IPS-NIHi7 (cell line): Measurements from ENCODE around the gene AXIN2.

ENCODE experiments used
- DNase-seq: peaks from one replicate; pipeline ENCODE4 v3.0.0; 2012; ENCODE audit warnings: mixed read lengths; ENCODE audit errors: extremely low spot score

AXIN2 gene

GRCh38 chr17:65556014-65556909 is 5.2 kb downstream of the AXIN2 start:
- peak; percentile 64 for DNase-seq

- DNase-seq = no peak
These were observed 6.8 kb downstream of the AXIN2 start for GRCh38 chr17:65554553-65555223.

- no peak for DNase-seq
These were observed 7.5 kb downstream of the AXIN2 start for GRCh38 chr17:65553646-65554552.

GRCh38 chr17:65553009-65553645 is 8.3 kb downstream of the AXIN2 start:
- DNase-seq = no peak

GRCh38 chr17:65552214-65552613 is 9.2 kb downstream of the AXIN2 start:
- DNase-seq = no peak

GRCh38 chr17:65551267-65552040 is 10.0 kb downstream of the AXIN2 start:
- no peak for DNase-seq

GRCh38 chr17:65550758-65551157 is 10.7 kb downstream of the AXIN2 start:
- DNase-seq = no peak

- DNase-seq = no peak
These were observed 11.3 kb downstream of the AXIN2 start for GRCh38 chr17:65550075-65550662.

- no peak for DNase-seq
These were observed 13.0 kb downstream of the AXIN2 start for GRCh38 chr17:65548269-65548969.

GRCh38 chr17:65547253-65547670 is 14.2 kb downstream of the AXIN2 start:
- no peak for DNase-seq

GRCh38 chr17:65546579-65546978 is 14.9 kb downstream of the AXIN2 start:
- DNase-seq = no peak

- DNase-seq = no peak
These were observed 15.5 kb downstream of the AXIN2 start for GRCh38 chr17:65545705-65546523.

GRCh38 chr17:65544672-65545071 is 16.8 kb downstream of the AXIN2 start:
- no peak for DNase-seq

GRCh38 chr17:65542610-65543009 is 18.8 kb downstream of the AXIN2 start:
- no peak for DNase-seq

- DNase-seq = no peak
These were observed 19.4 kb downstream of the AXIN2 start for GRCh38 chr17:65542067-65542466.

- no peak for DNase-seq
These were observed 20.0 kb downstream of the AXIN2 start for GRCh38 chr17:65541453-65541852.

GRCh38 chr17:65539630-65540266 is 21.7 kb downstream of the AXIN2 start:
- no peak for DNase-seq
